Upper lobe of right lung (tissue), 1 donor: ENCODE data around the gene ZNF575. TPM values are rescaled to one million over a fixed set of nuclear protein-coding genes. Genes with fewer than 3 reads are reported as not detected.

Experiments
- ATAC-seq: fragments of 200-7000 bp; cut with Tn5 transposase; one replicate; pipeline ENCODE4 v1.9.1; 2020; ENCODE audit warnings: mild to moderate bottlenecking, moderate library complexity
- DNase-seq: peaks from one replicate; pipeline ENCODE4 v3.0.0-alpha.2; 2020
- H3K27ac ChIP-seq: fragments of 200-600 bp; one replicate; pipeline ENCODE4 v1.8.0; 2022
- H3K27me3 ChIP-seq: fragments of 200-600 bp; one replicate; pipeline ENCODE4 v1.8.0; 2022; ENCODE audit warnings: mild to moderate bottlenecking
- H3K36me3 ChIP-seq: fragments of 200-600 bp; one replicate; pipeline ENCODE4 v1.8.0; 2022
- H3K4me1 ChIP-seq: fragments of 200-600 bp; one replicate; pipeline ENCODE4 v1.8.0; 2022
- H3K4me3 ChIP-seq: fragments of 200-600 bp; one replicate; pipeline ENCODE4 v1.8.0; 2022; ENCODE audit warnings: mild to moderate bottlenecking
- H3K9me3 ChIP-seq: fragments of 200-600 bp; one replicate; pipeline ENCODE4 v1.8.0; 2022
- CTCF ChIP-seq: fragments of 200-600 bp; IDR thresholded peaks from one replicate; pipeline ENCODE4 v1.8.0; 2022; ENCODE audit warnings: antibody characterized with exemption
- intact Hi-C: fragments of 100-400 bp; cut with DNase I; formaldehyde crosslinking; loops from one replicate; pipeline ENCODE4 v1.11.0; 2022
- total RNA-seq: library from RNA; stranded (reverse); fragmentation: NEBNext Ultra II Directional; extraction: Animal tissue kit (Norgen Biotek cat#: 25700); gene quantifications from one replicate; pipeline ENCODE4 v1.2.1, GENCODE V29; 2021
- donor health status: DM: no; HTN: yes; CAD: no; lungs with severe emphysema.

ZNF575 gene
- total RNA-seq, 1 donor from 2014 or later: 2.3 TPM

- intact Hi-C loops: no loop called here
- ATAC-seq (no peak), DNase-seq (no peak)
- Histone ChIP-seq H3K4me3 (no peak overlapping the region), H3K9me3 (no peaks in the 10 kb centered on the region), H3K4me1 (no peaks in the 10 kb centered on the region), H3K36me3 (peaks cover 36% of the 10 kb centered on the region), H3K27ac (no peak overlapping the region), H3K27me3 (no peaks in the 10 kb centered on the region)
- TF ChIP-seq CTCF: no peak
Observed at GRCh38 chr19:43554317-43554895, 21.4 kb downstream of the ZNF575 start.

- TF ChIP-seq CTCF: peak; percentile 69
- peak; percentile 91 for ATAC-seq
- H3K4me3 ChIP-seq: no peak overlapping the region
- intact Hi-C loops: no loop called here
- H3K27me3 ChIP-seq: no peaks in the 10 kb centered on the region
- peaks cover 37% of the 10 kb centered on the region for H3K36me3 ChIP-seq
- no peak overlapping the region for H3K27ac ChIP-seq
- H3K4me1 ChIP-seq: no peaks in the 10 kb centered on the region
- H3K9me3 ChIP-seq: no peaks in the 10 kb centered on the region
- DNase-seq: no peak
Observed at GRCh38 chr19:43555185-43555770, 22.3 kb downstream of the ZNF575 start.

- H3K4me3 ChIP-seq: no peak overlapping the region
- H3K27me3 ChIP-seq: no peaks in the 10 kb centered on the region
- H3K36me3 ChIP-seq: peaks cover 29% of the 10 kb centered on the region
- ATAC-seq (no peak), DNase-seq (no peak)
- no peak for TF ChIP-seq CTCF
- no peaks in the 10 kb centered on the region for H3K9me3 ChIP-seq
- H3K27ac ChIP-seq: peak overlapping the region; percentile 6
- peaks cover 17% of the 10 kb centered on the region for H3K4me1 ChIP-seq
- intact Hi-C loops: no loop called here
Observed at GRCh38 chr19:43560687-43561086, 27.7 kb downstream of the ZNF575 start.

GRCh38 chr19:43561139-43561970 is 28.4 kb downstream of the ZNF575 start:
- peaks cover 29% of the 10 kb centered on the region for H3K36me3 ChIP-seq
- ATAC-seq (no peak), DNase-seq (no peak)
- no peak overlapping the region for H3K4me3 ChIP-seq
- H3K4me1 ChIP-seq: peaks cover 17% of the 10 kb centered on the region
- no peaks in the 10 kb centered on the region for H3K9me3 ChIP-seq
- no peaks in the 10 kb centered on the region for H3K27me3 ChIP-seq
- intact Hi-C loops: no loop called here
- H3K27ac ChIP-seq: peak overlapping the region; percentile 83
- TF ChIP-seq CTCF: no peak

- Histone ChIP-seq H3K27ac (peak overlapping the region; percentile 83), H3K27me3 (no peaks in the 10 kb centered on the region), H3K36me3 (peaks cover 27% of the 10 kb centered on the region), H3K4me1 (peaks cover 17% of the 10 kb centered on the region), H3K9me3 (no peaks in the 10 kb centered on the region), H3K4me3 (no peak overlapping the region)
- TF ChIP-seq CTCF: no peak
- DNase-seq: no peak
- peak; percentile 7 for ATAC-seq
- intact Hi-C loops: no loop called here
Observed at GRCh38 chr19:43562226-43562697, 29.3 kb downstream of the ZNF575 start.
